ENCODE measurements around the gene AKR1B1. TPM values are rescaled to one million over a fixed set of nuclear protein-coding genes. Genes with fewer than 3 reads are reported as not detected.

The AKR1B1 gene
- 128 and 161 TPM in 2 replicates for total RNA-seq

GRCh38 chr7:134458806-134459698 lies at the start of gene AKR1B1:
TSS of gene AKR1B1 (minus strand) at chr7:134459100. CDS start at chr7:134459062, 38 bp downstream.

Other genes with a start within 250 kb of the AKR1B1 start
- 11.0 and 16.7 TPM in 2 replicates for gene SLC35B4, start 142.2 kb downstream of the AKR1B1 start, total RNA-seq
- gene AKR1B10, start 68.5 kb upstream of the AKR1B1 start, total RNA-seq = 0.46 and 1.3 TPM in 2 replicates
- not detected in 2 replicates for gene AKR1B15, start 90.0 kb upstream of the AKR1B1 start, total RNA-seq
- gene BPGM, start 187.8 kb upstream of the AKR1B1 start, total RNA-seq = 26.9 and 91.6 TPM in 2 replicates